GM12878 (cell line): Measurements from ENCODE around the gene MTRF1L. TPM values are rescaled to one million over a fixed set of nuclear protein-coding genes. Genes with fewer than 3 reads are reported as not detected.
A peak's percentile ranks its signal among the peaks of the same experiment; 100 is the strongest.

Experiments used
- BACH1 ChIP-seq: fragments of 450-650 bp; IDR thresholded peaks from 2 replicates; pipeline ENCODE4 v1.6.1; 2017; ENCODE audit warnings: mild to moderate bottlenecking, borderline replicate concordance
- GATAD2B ChIP-seq: fragments of 450-650 bp; conservative IDR thresholded peaks from 2 replicates; pipeline ENCODE4 v1.6.1; 2017; ENCODE audit warnings: low read depth, mild to moderate bottlenecking, moderate library complexity
- HDAC2 ChIP-seq: fragments of 200-600 bp; sonication (generic); IDR thresholded peaks from 2 replicates; pipeline ENCODE4 v1.6.1; 2017
- JUNB ChIP-seq: IDR thresholded peaks from 2 replicates; pipeline ENCODE4 v1.6.1; 2016; ENCODE audit warnings: antibody characterized with exemption, mild to moderate bottlenecking
- POLR2A ChIP-seq: IDR thresholded peaks from 2 replicates; pipeline ENCODE4 v1.6.1; 2011; ENCODE audit warnings: low read depth, mild to moderate bottlenecking, low read length
- SMAD1 ChIP-seq: fragments of 450-650 bp; IDR thresholded peaks from 2 replicates; pipeline ENCODE4 v1.6.1; 2018; ENCODE audit warnings: mild to moderate bottlenecking, low read depth; ENCODE audit not compliant: partially characterized antibody
- polyA plus RNA-seq, 11 experiments: library from polyadenylated mRNA; depleted of rRNA in 4 of 11; unstranded in 6 of 11; stranded (reverse) in 5 of 11; fragments of >200 nt; fragmentation: Nextera tagmentation in 4 of 11; fragmentation: Illumina TruSeq in 1 of 11; extraction: Ambion mirVana in 4 of 11; extraction: Trizol in 1 of 11; gene quantifications; 1 replicate in 1 of 11; 2 replicates in 10 of 11; pipeline versions ENCODE4 v1.2.1 to v1.2.3, GENCODE V29; 2011 to 2016; ENCODE audit warnings: inconsistent platforms in 2 of 11, missing spikeins in 2 of 11, low read depth in 1 of 11
- total RNA-seq, 4 experiments: library from RNA; depleted of rRNA in 3 of 4; stranded (reverse); fragments of >200 nt in 3 of 4; fragmentation: Illumina TruSeq in 1 of 4; extraction: Trizol in 1 of 4; gene quantifications; 2 replicates each; pipeline versions ENCODE4 v1.2.1 to v1.2.3, GENCODE V29; 2013 to 2021
- TF ChIP-seq, protein P1 (sequence below): fragments of 450-650 bp; IDR thresholded peaks from 2 replicates; pipeline ENCODE4 v1.6.1; 2016; ENCODE audit warnings: mild to moderate bottlenecking, moderate library complexity, borderline replicate concordance

The MTRF1L gene
- total and polyA plus RNA-seq, 10 of the 15 experiments (the other 5 are each of a cell fraction or from before 2014, with no cell fraction given), result 5.1 to 21.6 (median 16.1) TPM

DNA sequence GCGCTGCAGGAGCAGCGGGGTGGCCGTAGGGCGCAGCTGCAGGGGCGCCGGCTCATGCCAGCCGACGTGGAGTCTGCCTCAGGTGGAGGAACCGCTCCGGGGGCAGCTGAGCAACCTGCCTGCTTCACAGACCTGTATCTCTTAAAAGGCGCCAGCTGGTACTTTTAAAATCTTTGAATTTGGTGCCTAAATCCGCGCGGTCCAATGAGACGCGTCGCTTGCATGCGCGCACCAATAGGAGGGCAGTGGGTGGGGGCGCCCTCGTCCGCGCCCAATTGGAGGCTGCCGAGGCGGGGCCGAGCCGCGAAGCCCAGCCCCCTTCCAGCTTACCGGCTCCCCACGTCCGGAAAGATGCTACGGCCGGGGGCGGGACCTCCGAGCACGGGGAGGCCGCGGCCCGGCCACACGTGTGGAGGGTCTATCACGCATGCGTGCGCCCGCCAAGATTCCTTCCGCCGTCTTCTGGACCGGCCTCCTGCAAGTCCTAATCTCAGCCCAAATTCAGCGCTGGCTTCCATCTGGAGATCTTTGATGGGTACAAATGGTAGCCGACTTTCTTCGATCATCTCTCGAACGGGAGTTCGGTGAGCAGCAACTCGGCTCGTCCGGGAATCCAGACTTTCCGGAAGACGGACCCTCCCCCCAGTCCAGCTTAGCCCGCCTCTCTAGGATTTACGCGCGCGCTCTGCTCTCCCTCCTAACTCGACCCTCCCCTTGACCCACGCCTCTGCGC lies 19.4 kb downstream of the MTRF1L start, which contains the start of gene FBXO5 (continued):
- TF ChIP-seq, protein P1, sequence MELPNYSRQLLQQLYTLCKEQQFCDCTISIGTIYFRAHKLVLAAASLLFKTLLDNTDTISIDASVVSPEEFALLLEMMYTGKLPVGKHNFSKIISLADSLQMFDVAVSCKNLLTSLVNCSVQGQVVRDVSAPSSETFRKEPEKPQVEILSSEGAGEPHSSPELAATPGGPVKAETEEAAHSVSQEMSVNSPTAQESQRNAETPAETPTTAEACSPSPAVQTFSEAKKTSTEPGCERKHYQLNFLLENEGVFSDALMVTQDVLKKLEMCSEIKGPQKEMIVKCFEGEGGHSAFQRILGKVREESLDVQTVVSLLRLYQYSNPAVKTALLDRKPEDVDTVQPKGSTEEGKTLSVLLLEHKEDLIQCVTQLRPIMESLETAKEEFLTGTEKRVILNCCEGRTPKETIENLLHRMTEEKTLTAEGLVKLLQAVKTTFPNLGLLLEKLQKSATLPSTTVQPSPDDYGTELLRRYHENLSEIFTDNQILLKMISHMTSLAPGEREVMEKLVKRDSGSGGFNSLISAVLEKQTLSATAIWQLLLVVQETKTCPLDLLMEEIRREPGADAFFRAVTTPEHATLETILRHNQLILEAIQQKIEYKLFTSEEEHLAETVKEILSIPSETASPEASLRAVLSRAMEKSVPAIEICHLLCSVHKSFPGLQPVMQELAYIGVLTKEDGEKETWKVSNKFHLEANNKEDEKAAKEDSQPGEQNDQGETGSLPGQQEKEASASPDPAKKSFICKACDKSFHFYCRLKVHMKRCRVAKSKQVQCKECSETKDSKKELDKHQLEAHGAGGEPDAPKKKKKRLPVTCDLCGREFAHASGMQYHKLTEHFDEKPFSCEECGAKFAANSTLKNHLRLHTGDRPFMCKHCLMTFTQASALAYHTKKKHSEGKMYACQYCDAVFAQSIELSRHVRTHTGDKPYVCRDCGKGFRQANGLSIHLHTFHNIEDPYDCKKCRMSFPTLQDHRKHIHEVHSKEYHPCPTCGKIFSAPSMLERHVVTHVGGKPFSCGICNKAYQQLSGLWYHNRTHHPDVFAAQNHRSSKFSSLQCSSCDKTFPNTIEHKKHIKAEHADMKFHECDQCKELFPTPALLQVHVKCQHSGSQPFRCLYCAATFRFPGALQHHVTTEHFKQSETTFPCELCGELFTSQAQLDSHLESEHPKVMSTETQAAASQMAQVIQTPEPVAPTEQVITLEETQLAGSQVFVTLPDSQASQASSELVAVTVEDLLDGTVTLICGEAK, result peak; percentile 72; the same call in 1 of the 2 replicates
- TF ChIP-seq BACH1, result peak; percentile 37; the same call in 1 of the 2 replicates
- TF ChIP-seq GATAD2B, result peak; percentile 29; the same call in 1 of the 2 replicates
- TF ChIP-seq SMAD1, result no peak
- peak; percentile 100 for TF ChIP-seq HDAC2
- TF ChIP-seq JUNB, result no peak
- TF ChIP-seq POLR2A, result peak; percentile 79
